B cell (primary cell): ENCODE results near the gene PI4KA. TPM values are rescaled to one million over a fixed set of nuclear protein-coding genes. Genes with fewer than 3 reads are reported as not detected.

Experiments used
- ATAC-seq: fragments of 200-7000 bp; cut with Tn5 transposase; one replicate; pipeline ENCODE4 v1.10.0; 2021; ENCODE audit warnings: low read depth, mild to moderate bottlenecking, moderate number of reproducible peaks, moderate library complexity
- CTCF ChIA-PET: fragments of 350-600 bp; sonication (Branson Sonifier 250); formaldehyde crosslinking; loops from one replicate; lab custom pipeline; 2021; ENCODE audit warnings: antibody characterized with exemption, inconsistent platforms; lab: Charles Lee
- POLR2A ChIA-PET: fragments of 350-600 bp; sonication (Branson Sonifier 250); formaldehyde crosslinking; loops from one replicate; lab custom pipeline; 2021; ENCODE audit warnings: antibody characterized with exemption; lab: Charles Lee
- DNase-seq: peaks from one replicate; pipeline ENCODE4 v3.0.0; 2013
- H2AFZ ChIP-seq: 2 replicates; pipeline ENCODE4 v1.6.1; 2012; ENCODE audit warnings: mild to moderate bottlenecking, low read depth, low read length; ENCODE audit not compliant: insufficient read depth, poor library complexity, severe bottlenecking
- H3K27ac ChIP-seq, 2 donors: 1 replicate in 1 of 2; 2 replicates in 1 of 2; pipeline ENCODE4 v1.5.1; 2012 to 2013; ENCODE audit warnings: low read length in 2 of 2, mild to moderate bottlenecking in 2 of 2, moderate library complexity in 1 of 2
- H3K27me3 ChIP-seq, 4 experiments: fragments of 200-600 bp in 1 of 4; sonication (generic) in 1 of 4; replicated peaks in 1 of 4; 1 replicate in 2 of 4; 2 replicates in 2 of 4; pipeline versions ENCODE4 v1.6.1 to v1.7.0; 2013 to 2016; ENCODE audit warnings: low read length in 3 of 4, mild to moderate bottlenecking in 2 of 4, mixed read lengths in 1 of 4, moderate library complexity in 1 of 4; ENCODE audit not compliant: insufficient read depth in 4 of 4, control insufficient read depth in 3 of 4; ENCODE audit errors: control extremely low read depth in 1 of 4
- H3K36me3 ChIP-seq, 2 experiments: replicated peaks in 1 of 2; 1 replicate in 1 of 2; 2 replicates in 1 of 2; pipeline versions ENCODE4 v1.6.1 to v1.7.1; 2013; ENCODE audit warnings: low read length in 1 of 2; ENCODE audit not compliant: insufficient read depth in 2 of 2, control insufficient read depth in 1 of 2; ENCODE audit errors: control extremely low read depth in 1 of 2, extremely low read depth in 1 of 2
- H3K4me1 ChIP-seq, 2 donors: fragments of 200-600 bp in 1 of 2; sonication (generic) in 1 of 2; 1 replicate in 1 of 2; 2 replicates in 1 of 2; pipeline versions ENCODE4 v1.5.1 to v1.6.1; 2013 to 2017; ENCODE audit warnings: low read length in 2 of 2; ENCODE audit not compliant: control insufficient read depth in 2 of 2, insufficient read depth in 2 of 2
- H3K4me2 ChIP-seq: replicated peaks from 2 replicates; pipeline ENCODE3; 2012; ENCODE audit warnings: mild to moderate bottlenecking, low read depth, low read length; ENCODE audit not compliant: poor library complexity, severe bottlenecking
- H3K4me3 ChIP-seq, 5 experiments: fragments of 200-600 bp in 1 of 5; sonication (generic) in 1 of 5; 1 replicate in 3 of 5; 2 replicates in 2 of 5; pipeline versions ENCODE4 v1.5.1 to v1.7.0; 2011 to 2016; ENCODE audit warnings: low read length in 4 of 5, mild to moderate bottlenecking in 4 of 5, low read depth in 2 of 5, control low read depth in 1 of 5, moderate library complexity in 1 of 5; ENCODE audit not compliant: insufficient read depth in 1 of 5; ENCODE audit errors: control extremely low read depth in 1 of 5, extremely low read depth in 1 of 5
- H3K79me2 ChIP-seq: fragments of 200-600 bp; sonication (generic); one replicate; pipeline ENCODE4 v1.6.0; 2016; ENCODE audit warnings: low read length; ENCODE audit not compliant: control insufficient read depth, insufficient read depth
- H3K9ac ChIP-seq: fragments of 200-600 bp; sonication (generic); 2 replicates; pipeline ENCODE4 v1.6.1; 2017; ENCODE audit warnings: mild to moderate bottlenecking, low read length, moderate library complexity
- H3K9me3 ChIP-seq, 3 donors: one replicate each; pipeline versions ENCODE4 v1.6.1 to v1.7.1; 2013; ENCODE audit warnings: low read length in 2 of 3; ENCODE audit not compliant: control insufficient read depth in 2 of 3, insufficient read depth in 1 of 3; ENCODE audit errors: control extremely low read depth in 1 of 3
- H4K20me1 ChIP-seq: 2 replicates; pipeline ENCODE4 v1.6.0; 2012; ENCODE audit warnings: mild to moderate bottlenecking, low read length; ENCODE audit not compliant: insufficient read depth, control insufficient read depth, poor library complexity, severe bottlenecking
- H3K27ac Mint-ChIP-seq: one replicate; pipeline ENCODE4 v1.8.0; 2021; ENCODE audit warnings: mixed read lengths
- H3K27me3 Mint-ChIP-seq: one replicate; pipeline ENCODE4 v1.8.0; 2021; ENCODE audit warnings: mixed read lengths
- H3K4me1 Mint-ChIP-seq: one replicate; pipeline ENCODE4 v1.8.0; 2021; ENCODE audit warnings: mixed read lengths
- H3K4me3 Mint-ChIP-seq: one replicate; pipeline ENCODE4 v1.8.0; 2021; ENCODE audit warnings: mixed read lengths
- H3K9me3 Mint-ChIP-seq: one replicate; pipeline ENCODE4 v1.8.0; 2022; ENCODE audit warnings: mixed read lengths; ENCODE audit not compliant: insufficient read depth
- CTCF ChIP-seq: fragments of 200-600 bp; IDR thresholded peaks from one replicate; pipeline ENCODE4 v1.8.0; 2022; ENCODE audit warnings: antibody characterized with exemption, mild to moderate bottlenecking
- EZH2 ChIP-seq: IDR thresholded peaks from 2 replicates; pipeline ENCODE4 v1.6.1; 2012; ENCODE audit warnings: borderline replicate concordance, low read depth, mild to moderate bottlenecking, moderate library complexity, low read length; ENCODE audit not compliant: insufficient read depth, poor library complexity, severe bottlenecking
- WGBS: methylation state at CpG from one replicate; pipeline ENCODE4 v1.1.5; 2013; ENCODE audit warnings: missing lambda C conversion rate; ENCODE audit not compliant: insufficient coverage; 5-methylcytosine and 5-hydroxymethylcytosine counted together
- intact Hi-C: fragments of 100-400 bp; cut with micrococcal nuclease; formaldehyde crosslinking; loops from one replicate; pipeline ENCODE4 v1.10.0; 2022
- polyA plus RNA-seq: library from polyadenylated mRNA; depleted of rRNA; stranded (reverse); fragments of >200 nt; gene quantifications from 2 replicates; pipeline ENCODE4 v1.2.3, GENCODE V29; 2012
- total RNA-seq, 2 donors: library from RNA; stranded (reverse); fragments of 120-200 nt in 1 of 2; gene quantifications; 1 replicate in 1 of 2; 2 replicates in 1 of 2; pipeline versions ENCODE4 v1.2.3 to v1.2.4, GENCODE V29; 2013 to 2022

PI4KA gene
- total and polyA plus RNA-seq, 2 donors (not counting 1 experiment from before 2014, with no cell fraction given): 85.9 to 156 TPM

GRCh38 chr22:20787746-20788626 lies 70.6 kb downstream of the PI4KA start:
- 80% methylated on average over 3 of the region's 4 CpGs for WGBS
- H3K27me3 ChIP-seq: no peaks in the 10 kb centered on the region
- no peaks in the 10 kb centered on the region for H3K9me3 Mint-ChIP-seq
- no peaks in the 10 kb centered on the region for H3K79me2 ChIP-seq
- no peak overlapping the region for H3K4me2 ChIP-seq
- peaks cover 7 to 9% of the 10 kb centered on the region in 2 donors for H3K4me1 ChIP-seq
- no peak overlapping the region for H3K4me3 ChIP-seq
- H2AFZ ChIP-seq: no peak overlapping the region
- peaks cover 11% of the 10 kb centered on the region for H3K4me1 Mint-ChIP-seq
- H3K9me3 ChIP-seq: no peaks in the 10 kb centered on the region
- no peak overlapping the region for H3K27ac Mint-ChIP-seq
- no peak overlapping the region for H3K4me3 Mint-ChIP-seq
- TF ChIP-seq EZH2: no peak
- TF ChIP-seq CTCF: no peak
- no peaks in the 10 kb centered on the region for H3K27me3 Mint-ChIP-seq
- no peak overlapping the region for H3K9ac ChIP-seq
- ChIA-PET POLR2A (no interaction called here), CTCF (interaction anchor here (0.5 to 0.6 kb wide), 2 partner anchors 31 to 1181 kb away, joined by 3 to 5 read pairs; no protein-coding TSS in a partner anchor)
- no peak for DNase-seq
- intact Hi-C loops: no loop called here
- H4K20me1 ChIP-seq: no peaks in the 10 kb centered on the region
- no peak for ATAC-seq
- no peak overlapping the region for H3K27ac ChIP-seq
- H3K36me3 ChIP-seq: peaks cover 0 to 39% of the 10 kb centered on the region in 2 experiments

- H3K36me3 ChIP-seq: peaks cover 0 to 37% of the 10 kb centered on the region in 2 experiments
- CTCF ChIA-PET: no interaction called here
Observed at GRCh38 chr22:20787223-20787622, 71.4 kb downstream of the PI4KA start.

More at GRCh38 chr22:20787223-20787622, 71.4 kb downstream of the PI4KA start:
- H3K79me2 ChIP-seq: peaks cover 2% of the 10 kb centered on the region
- H3K4me3 ChIP-seq: no peak overlapping the region
- H3K4me3 Mint-ChIP-seq: no peak overlapping the region
- H3K4me1 ChIP-seq: peaks cover 7 to 9% of the 10 kb centered on the region in 2 donors
- no peaks in the 10 kb centered on the region for H3K27me3 Mint-ChIP-seq
- WGBS: 100% methylated on average over 4 of the region's 4 CpGs
- no peak overlapping the region for H2AFZ ChIP-seq
- H3K4me1 Mint-ChIP-seq: peaks cover 11% of the 10 kb centered on the region
- intact Hi-C loops: no loop called here
- ATAC-seq (no peak), DNase-seq (no peak)
- H3K27ac ChIP-seq: no peak overlapping the region
- H3K27ac Mint-ChIP-seq: no peak overlapping the region
- TF ChIP-seq CTCF (no peak), EZH2 (no peak)
- no peak overlapping the region for H3K9ac ChIP-seq
- no peaks in the 10 kb centered on the region for H3K9me3 Mint-ChIP-seq
- H3K27me3 ChIP-seq: no peaks in the 10 kb centered on the region
- POLR2A ChIA-PET: no interaction called here
- H3K9me3 ChIP-seq: no peaks in the 10 kb centered on the region
- H4K20me1 ChIP-seq: no peaks in the 10 kb centered on the region
- H3K4me2 ChIP-seq: no peak overlapping the region
